H9 (cell line): ENCODE data around the gene TTLL3. TPM values are rescaled to one million over a fixed set of nuclear protein-coding genes. Genes with fewer than 3 reads are reported as not detected.

Experiments
- DNase-seq: peaks from one replicate; pipeline ENCODE4 v3.0.0-alpha.2; 2017
- H2AFZ ChIP-seq: one replicate; pipeline ENCODE4 v1.6.1; 2013; ENCODE audit warnings: mild to moderate bottlenecking, low read length, control low read depth, moderate library complexity
- H2AK5ac ChIP-seq: 2 replicates; pipeline ENCODE4 v1.6.1; 2013; ENCODE audit warnings: low read length, control low read depth, mixed read lengths; ENCODE audit not compliant: insufficient read length
- H2BK120ac ChIP-seq: one replicate; pipeline ENCODE4 v1.6.1; 2013; ENCODE audit warnings: low read depth, mild to moderate bottlenecking, low read length, control low read depth, inconsistent platforms; ENCODE audit not compliant: poor library complexity, severe bottlenecking
- H2BK12ac ChIP-seq: 2 replicates; pipeline ENCODE4 v1.6.1; 2013; ENCODE audit warnings: low read length, control low read depth, mixed read lengths, low read depth; ENCODE audit not compliant: insufficient read length
- H2BK15ac ChIP-seq: 2 replicates; pipeline ENCODE4 v1.6.1; 2013; ENCODE audit warnings: low read depth, low read length, control low read depth
- H2BK20ac ChIP-seq: one replicate; pipeline ENCODE4 v1.6.1; 2013; ENCODE audit warnings: low read depth, mild to moderate bottlenecking, low read length, control low read depth, inconsistent platforms; ENCODE audit not compliant: poor library complexity, severe bottlenecking
- H2BK5ac ChIP-seq: 2 replicates; pipeline ENCODE4 v1.6.1; 2013; ENCODE audit warnings: low read length, control low read depth, mixed read lengths; ENCODE audit not compliant: insufficient read length
- H3K14ac ChIP-seq: 2 replicates; pipeline ENCODE4 v1.6.1; 2013; ENCODE audit warnings: low read length, control low read depth; ENCODE audit not compliant: insufficient read depth
- H3K18ac ChIP-seq: 2 replicates; pipeline ENCODE4 v1.6.1; 2013; ENCODE audit warnings: low read depth, mild to moderate bottlenecking, mixed read lengths, low read length, control low read depth; ENCODE audit not compliant: insufficient read length
- H3K23ac ChIP-seq: 2 replicates; pipeline ENCODE4 v1.6.1; 2013; ENCODE audit warnings: low read length, control low read depth, mixed read lengths, low read depth; ENCODE audit not compliant: insufficient read length
- H3K23me2 ChIP-seq: 2 replicates; pipeline ENCODE4 v1.6.1; 2013; ENCODE audit warnings: low read depth, mild to moderate bottlenecking, mixed read lengths, low read length, control low read depth; ENCODE audit not compliant: insufficient read length, poor library complexity, severe bottlenecking
- H3K27ac ChIP-seq: 2 replicates; pipeline ENCODE4 v1.5.1; 2013; ENCODE audit warnings: low read length, control low read depth, mixed read lengths, low read depth; ENCODE audit not compliant: insufficient read length
- H3K27me3 ChIP-seq: 2 replicates; pipeline ENCODE4 v1.6.1; 2013; ENCODE audit warnings: low read length, control low read depth, inconsistent platforms; ENCODE audit not compliant: insufficient read depth
- H3K4ac ChIP-seq: 2 replicates; pipeline ENCODE4 v1.6.1; 2013; ENCODE audit warnings: low read depth, mild to moderate bottlenecking, control low read depth, inconsistent platforms, low read length, moderate library complexity
- H3K4me1 ChIP-seq: 2 replicates; pipeline ENCODE4 v1.6.1; 2013; ENCODE audit warnings: low read length, control low read depth, inconsistent platforms; ENCODE audit not compliant: insufficient read depth
- H3K4me2 ChIP-seq: 2 replicates; pipeline ENCODE4 v1.6.1; 2013; ENCODE audit warnings: low read length, control low read depth, mixed read lengths; ENCODE audit not compliant: insufficient read length, insufficient read depth
- H3K56ac ChIP-seq: 2 replicates; pipeline ENCODE4 v1.6.1; 2013; ENCODE audit warnings: low read depth, mild to moderate bottlenecking, mixed read lengths, low read length, control low read depth; ENCODE audit not compliant: insufficient read length
- H3K79me1 ChIP-seq: 2 replicates; pipeline ENCODE4 v1.6.1; 2013; ENCODE audit warnings: low read depth, mild to moderate bottlenecking, moderate library complexity, low read length, control low read depth, inconsistent platforms; ENCODE audit not compliant: insufficient read depth, poor library complexity, severe bottlenecking
- H3K79me2 ChIP-seq: 2 replicates; pipeline ENCODE4 v1.6.1; 2013; ENCODE audit warnings: low read length, control low read depth, inconsistent platforms; ENCODE audit not compliant: insufficient read depth
- H3K9ac ChIP-seq: 2 replicates; pipeline ENCODE4 v1.6.1; 2013; ENCODE audit warnings: low read length, control low read depth, mixed read lengths; ENCODE audit not compliant: insufficient read length; ENCODE audit errors: extremely low read depth
- H3K9me3 ChIP-seq: one replicate; pipeline ENCODE4 v1.6.1; 2013; ENCODE audit warnings: low read depth, low read length, inconsistent platforms; ENCODE audit not compliant: control insufficient read depth
- H3T11ph ChIP-seq: one replicate; pipeline ENCODE4 v1.6.1; 2013; ENCODE audit warnings: mild to moderate bottlenecking, low read length, control low read depth, inconsistent platforms
- H4K20me1 ChIP-seq: one replicate; pipeline ENCODE4 v1.6.1; 2013; ENCODE audit not compliant: control insufficient read depth, insufficient read length, insufficient read depth
- H4K5ac ChIP-seq: 2 replicates; pipeline ENCODE4 v1.6.1; 2013; ENCODE audit warnings: low read depth, mild to moderate bottlenecking, mixed read lengths, low read length, control low read depth; ENCODE audit not compliant: insufficient read length
- H4K8ac ChIP-seq: replicated peaks from 2 replicates; pipeline ENCODE4 v1.6.1; 2013; ENCODE audit warnings: low read length, control low read depth, mixed read lengths, low read depth; ENCODE audit not compliant: insufficient read length
- H4K91ac ChIP-seq: 2 replicates; pipeline ENCODE4 v1.6.1; 2013; ENCODE audit warnings: low read depth, mild to moderate bottlenecking, moderate library complexity, mixed read lengths, low read length, control low read depth; ENCODE audit not compliant: insufficient read length
- H3K27ac Mint-ChIP-seq, 3 experiments: 2 replicates in 2 of 3; 3 replicates in 1 of 3; pipeline ENCODE4 v1.8.0; 2020 to 2021; ENCODE audit warnings: mixed read lengths in 3 of 3, mild to moderate bottlenecking in 1 of 3, moderate library complexity in 1 of 3
- H3K27me3 Mint-ChIP-seq: 2 replicates; pipeline ENCODE4 v1.8.0; 2021; ENCODE audit warnings: low read depth, mild to moderate bottlenecking, moderate library complexity, mixed read lengths
- H3K36me3 Mint-ChIP-seq, 3 experiments: 2 replicates in 2 of 3; 3 replicates in 1 of 3; pipeline ENCODE4 v1.8.0; 2020 to 2021; ENCODE audit warnings: low read depth in 3 of 3, mixed read lengths in 3 of 3; ENCODE audit not compliant: insufficient read depth in 1 of 3
- H3K4me1 Mint-ChIP-seq, 2 experiments: 2 replicates each; pipeline ENCODE4 v1.8.0; 2020; ENCODE audit warnings: mixed read lengths in 2 of 2
- H3K4me3 Mint-ChIP-seq, 2 experiments: 2 replicates in 1 of 2; 3 replicates in 1 of 2; pipeline ENCODE4 v1.8.0; 2020 to 2021; ENCODE audit warnings: mild to moderate bottlenecking in 2 of 2, mixed read lengths in 2 of 2, moderate library complexity in 1 of 2
- H3K9me3 Mint-ChIP-seq, 2 experiments: 2 replicates in 1 of 2; 3 replicates in 1 of 2; pipeline ENCODE4 v1.8.0; 2020; ENCODE audit warnings: mild to moderate bottlenecking in 2 of 2, mixed read lengths in 2 of 2, moderate library complexity in 1 of 2
- WGBS: extraction: QIAGEN DNeasy Blood & Tissue Kit; methylation state at CpG from one replicate; pipeline ENCODE4 v1.1.7; 2013; ENCODE audit warnings: missing lambda C conversion rate, low lambda C conversion rate, mixed read lengths; ENCODE audit not compliant: insufficient read length; ENCODE audit errors: extremely low coverage; 5-methylcytosine and 5-hydroxymethylcytosine counted together
- total RNA-seq: library from RNA; stranded (reverse); gene quantifications from 2 replicates; pipeline ENCODE4 v1.2.1, GENCODE V29; 2021
- TF ChIP-seq, protein P1 (sequence below): fragments of 200-600 bp; sonication (generic); conservative IDR thresholded peaks from 3 replicates; pipeline ENCODE4 v1.8.0; 2021; ENCODE audit warnings: antibody characterized with exemption, mild to moderate bottlenecking

The TTLL3 gene
- total RNA-seq, 1 experiment from 2014 or later, result 14.4 TPM

GRCh38 chr3:9797196-9797945 lies 12.7 kb upstream of the TTLL3 start:
- TF ChIP-seq, protein P1, sequence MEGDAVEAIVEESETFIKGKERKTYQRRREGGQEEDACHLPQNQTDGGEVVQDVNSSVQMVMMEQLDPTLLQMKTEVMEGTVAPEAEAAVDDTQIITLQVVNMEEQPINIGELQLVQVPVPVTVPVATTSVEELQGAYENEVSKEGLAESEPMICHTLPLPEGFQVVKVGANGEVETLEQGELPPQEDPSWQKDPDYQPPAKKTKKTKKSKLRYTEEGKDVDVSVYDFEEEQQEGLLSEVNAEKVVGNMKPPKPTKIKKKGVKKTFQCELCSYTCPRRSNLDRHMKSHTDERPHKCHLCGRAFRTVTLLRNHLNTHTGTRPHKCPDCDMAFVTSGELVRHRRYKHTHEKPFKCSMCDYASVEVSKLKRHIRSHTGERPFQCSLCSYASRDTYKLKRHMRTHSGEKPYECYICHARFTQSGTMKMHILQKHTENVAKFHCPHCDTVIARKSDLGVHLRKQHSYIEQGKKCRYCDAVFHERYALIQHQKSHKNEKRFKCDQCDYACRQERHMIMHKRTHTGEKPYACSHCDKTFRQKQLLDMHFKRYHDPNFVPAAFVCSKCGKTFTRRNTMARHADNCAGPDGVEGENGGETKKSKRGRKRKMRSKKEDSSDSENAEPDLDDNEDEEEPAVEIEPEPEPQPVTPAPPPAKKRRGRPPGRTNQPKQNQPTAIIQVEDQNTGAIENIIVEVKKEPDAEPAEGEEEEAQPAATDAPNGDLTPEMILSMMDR, result no peak
- Histone ChIP-seq H2BK5ac (no peak overlapping the region), H2BK120ac (no peak overlapping the region), H4K5ac (no peak overlapping the region), H3K14ac (no peak overlapping the region), H3K27me3 (no peaks in the 10 kb centered on the region; the same call in 1 of the 2 replicates), H3K56ac (no peak overlapping the region), H2AK5ac (no peak overlapping the region), H3K18ac (no peak overlapping the region), H3K23ac (no peak overlapping the region), H4K91ac (no peak overlapping the region), H2AFZ (no peak overlapping the region), H2BK12ac (no peak overlapping the region), H2BK20ac (no peak overlapping the region), H3K4me2 (no peak overlapping the region), H4K20me1 (no peaks in the 10 kb centered on the region), H3K79me1 (no peaks in the 10 kb centered on the region), H3K27ac (no peak overlapping the region), H3K4me1 (no peaks in the 10 kb centered on the region), H3K9me3 (no peaks in the 10 kb centered on the region), H3T11ph (no peak overlapping the region), H3K23me2 (peaks cover 6% of the 10 kb centered on the region), H3K4ac (no peak overlapping the region), H2BK15ac (no peak overlapping the region), H3K9ac (no peak overlapping the region), H3K79me2 (peaks cover 5% of the 10 kb centered on the region; the same call in 1 of the 2 replicates), H4K8ac (no peak overlapping the region)
- WGBS, result no CpG with 5 or more reads among the region's 12 CpGs
- H3K4me3 Mint-ChIP-seq, result no peak overlapping the region
- peaks cover 6 to 15% of the 10 kb centered on the region in 2 experiments for H3K4me1 Mint-ChIP-seq
- peak overlapping the region in 1 of 3 experiments; percentile 33; a peak in 2 of 7 replicates for H3K27ac Mint-ChIP-seq
- no peak for DNase-seq
- peaks cover 1% of the 10 kb centered on the region; the same call in 1 of the 2 replicates for H3K27me3 Mint-ChIP-seq
- peaks cover 43 to 70% (median 56%) of the 10 kb centered on the region in 3 experiments; a peak in 6 of 7 replicates for H3K36me3 Mint-ChIP-seq
- H3K9me3 Mint-ChIP-seq, result no peaks in the 10 kb centered on the region
